PC-3 (cell line): ENCODE measurements around the gene IQCK.

Source experiments
- CTCF ChIP-seq: fragments of 300-600 bp; sonication (generic); conservative IDR thresholded peaks from 2 replicates; pipeline ENCODE4 v1.5.1; 2017; ENCODE audit warnings: antibody characterized with exemption, low read depth, mild to moderate bottlenecking, low read length
- EZH2 ChIP-seq: fragments of 300-600 bp; sonication (generic); IDR thresholded peaks from one replicate; pipeline ENCODE4 v1.6.1; 2017; ENCODE audit warnings: antibody characterized with exemption, mild to moderate bottlenecking, low read length; ENCODE audit not compliant: unreplicated experiment
- EZH2phosphoT487 ChIP-seq: fragments of 300-600 bp; sonication (generic); IDR thresholded peaks from 2 replicates; pipeline ENCODE4 v1.6.1; 2018; ENCODE audit warnings: mild to moderate bottlenecking, antibody characterized with exemption, low read length, borderline replicate concordance

- no peak for TF ChIP-seq CTCF
- TF ChIP-seq EZH2 = no peak
- no peak for TF ChIP-seq EZH2phosphoT487
These were observed 91.6 kb downstream of the IQCK start for GRCh38 chr16:19809693-19810092.
